MM.1S (cell line): Measurements from ENCODE around the gene HOXC13.

Experiments used
- DNase-seq: peaks from one replicate; pipeline ENCODE4 v3.0.0-alpha.2; 2015
- H2AFZ ChIP-seq: fragments of 300-600 bp; sonication (generic); 2 replicates; pipeline ENCODE4 v1.6.0; 2016; ENCODE audit warnings: antibody characterized with exemption, low read length
- H3F3A ChIP-seq: fragments of 300-600 bp; sonication (generic); 2 replicates; pipeline ENCODE4 v1.6.1; 2016; ENCODE audit warnings: mild to moderate bottlenecking, antibody characterized with exemption, low read length, moderate library complexity, mixed read lengths; ENCODE audit not compliant: insufficient read depth
- H3K27ac ChIP-seq: fragments of 300-600 bp; sonication (generic); 2 replicates; pipeline ENCODE4 v1.5.1; 2016; ENCODE audit warnings: mild to moderate bottlenecking, low read length
- H3K27me3 ChIP-seq: fragments of 300-600 bp; sonication (generic); replicated peaks from 2 replicates; pipeline ENCODE4 v1.6.0; 2016; ENCODE audit warnings: low read length; ENCODE audit not compliant: insufficient read depth
- H3K36me3 ChIP-seq: fragments of 300-600 bp; sonication (generic); replicated peaks from 2 replicates; pipeline ENCODE4 v1.6.1; 2016; ENCODE audit warnings: mild to moderate bottlenecking, low read length, mixed read lengths; ENCODE audit not compliant: insufficient read depth
- H3K4me1 ChIP-seq: fragments of 300-600 bp; sonication (generic); 2 replicates; pipeline ENCODE4 v1.6.1; 2016; ENCODE audit warnings: low read length, mixed read lengths
- H3K4me2 ChIP-seq: fragments of 300-600 bp; sonication (generic); 2 replicates; pipeline ENCODE4 v1.6.0; 2016; ENCODE audit warnings: low read depth, low read length
- H3K4me3 ChIP-seq: fragments of 300-600 bp; sonication (generic); 2 replicates; pipeline ENCODE4 v1.5.1; 2016; ENCODE audit warnings: low read length, mixed read lengths
- H3K79me2 ChIP-seq: fragments of 300-600 bp; sonication (generic); 2 replicates; pipeline ENCODE4 v1.6.1; 2016; ENCODE audit warnings: mixed run types, low read length, mixed read lengths
- H3K9ac ChIP-seq: fragments of 300-600 bp; sonication (generic); 2 replicates; pipeline ENCODE4 v1.6.1; 2016; ENCODE audit warnings: low read length, mixed read lengths
- H3K9me2 ChIP-seq: fragments of 300-600 bp; sonication (generic); replicated peaks from 2 replicates; pipeline ENCODE4 v1.6.1; 2016; ENCODE audit warnings: mild to moderate bottlenecking, low read length, mixed read lengths; ENCODE audit not compliant: insufficient read depth
- H3K9me3 ChIP-seq: fragments of 300-600 bp; sonication (generic); replicated peaks from 2 replicates; pipeline ENCODE4 v1.6.1; 2016; ENCODE audit warnings: mild to moderate bottlenecking, low read length, mixed read lengths; ENCODE audit not compliant: insufficient read depth
- H4K20me1 ChIP-seq: fragments of 300-600 bp; sonication (generic); 2 replicates; pipeline ENCODE4 v1.6.1; 2016; ENCODE audit warnings: mild to moderate bottlenecking, low read length, moderate library complexity, mixed read lengths; ENCODE audit not compliant: insufficient read depth
- EZH2 ChIP-seq: fragments of 300-600 bp; sonication (generic); optimal IDR thresholded peaks from 2 replicates; pipeline ENCODE3; 2017; ENCODE audit warnings: low read depth, mild to moderate bottlenecking, antibody characterized with exemption, low read length, mixed read lengths
- EZH2phosphoT487 ChIP-seq: fragments of 300-600 bp; sonication (generic); IDR thresholded peaks from 2 replicates; pipeline ENCODE4 v1.6.1; 2018; ENCODE audit warnings: antibody characterized with exemption, low read length
- TF ChIP-seq, protein P1 (sequence below): fragments of 300-600 bp; sonication (generic); IDR thresholded peaks from 2 replicates; pipeline ENCODE4 v1.5.1; 2016; ENCODE audit warnings: antibody characterized with exemption, low read length, mixed read lengths

HOXC13 gene

DNA sequence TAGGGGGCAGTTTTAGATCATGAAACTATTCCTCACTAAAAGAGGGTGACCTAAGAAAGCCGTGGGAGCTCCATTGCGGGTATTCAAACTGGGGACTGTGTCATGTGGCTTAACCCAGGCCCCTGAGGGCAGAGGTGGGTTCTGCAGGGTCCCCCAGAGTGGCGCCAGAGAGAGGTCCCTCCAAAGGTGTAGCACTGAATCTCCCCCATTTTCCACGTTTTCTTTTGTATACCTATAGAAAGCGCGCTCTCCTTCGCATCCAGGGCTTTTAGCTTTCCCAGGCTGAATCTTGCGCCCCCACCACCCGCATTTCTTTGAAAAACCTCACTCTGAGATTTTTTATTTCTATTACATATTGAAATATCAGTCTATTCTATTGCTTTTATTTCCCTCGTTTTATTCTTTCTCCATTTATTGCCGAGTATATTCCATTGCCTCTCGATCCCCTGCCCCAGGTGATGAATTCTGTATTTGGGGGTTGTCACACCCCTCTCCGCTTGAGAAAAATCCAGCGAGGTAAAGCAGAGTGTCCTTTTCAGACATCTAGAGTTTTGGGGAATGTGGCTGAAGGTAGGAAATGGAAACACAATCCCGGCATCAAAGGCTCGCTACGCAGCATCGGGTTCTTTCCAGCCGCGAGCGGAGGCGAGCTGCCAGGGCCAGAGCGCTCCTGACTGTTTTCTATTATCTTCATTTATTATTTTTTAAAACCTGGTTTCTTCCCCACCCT is 870 bp upstream of the HOXC13 start:
- Histone ChIP-seq H4K20me1 (no peaks in the 10 kb centered on the region), H3K4me3 (no peak overlapping the region), H3K27ac (no peak overlapping the region), H3K9me3 (no peaks in the 10 kb centered on the region), H2AFZ (no peak overlapping the region), H3F3A (no peaks in the 10 kb centered on the region), H3K79me2 (no peaks in the 10 kb centered on the region), H3K36me3 (no peaks in the 10 kb centered on the region), H3K9ac (no peak overlapping the region), H3K4me1 (no peaks in the 10 kb centered on the region), H3K9me2 (no peaks in the 10 kb centered on the region), H3K27me3 (peaks cover 94% of the 10 kb centered on the region), H3K4me2 (no peak overlapping the region)
- TF ChIP-seq EZH2phosphoT487 (no peak), EZH2 (no peak)
- TF ChIP-seq, protein P1, sequence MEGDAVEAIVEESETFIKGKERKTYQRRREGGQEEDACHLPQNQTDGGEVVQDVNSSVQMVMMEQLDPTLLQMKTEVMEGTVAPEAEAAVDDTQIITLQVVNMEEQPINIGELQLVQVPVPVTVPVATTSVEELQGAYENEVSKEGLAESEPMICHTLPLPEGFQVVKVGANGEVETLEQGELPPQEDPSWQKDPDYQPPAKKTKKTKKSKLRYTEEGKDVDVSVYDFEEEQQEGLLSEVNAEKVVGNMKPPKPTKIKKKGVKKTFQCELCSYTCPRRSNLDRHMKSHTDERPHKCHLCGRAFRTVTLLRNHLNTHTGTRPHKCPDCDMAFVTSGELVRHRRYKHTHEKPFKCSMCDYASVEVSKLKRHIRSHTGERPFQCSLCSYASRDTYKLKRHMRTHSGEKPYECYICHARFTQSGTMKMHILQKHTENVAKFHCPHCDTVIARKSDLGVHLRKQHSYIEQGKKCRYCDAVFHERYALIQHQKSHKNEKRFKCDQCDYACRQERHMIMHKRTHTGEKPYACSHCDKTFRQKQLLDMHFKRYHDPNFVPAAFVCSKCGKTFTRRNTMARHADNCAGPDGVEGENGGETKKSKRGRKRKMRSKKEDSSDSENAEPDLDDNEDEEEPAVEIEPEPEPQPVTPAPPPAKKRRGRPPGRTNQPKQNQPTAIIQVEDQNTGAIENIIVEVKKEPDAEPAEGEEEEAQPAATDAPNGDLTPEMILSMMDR = no peak
- DNase-seq = no peak

DNA sequence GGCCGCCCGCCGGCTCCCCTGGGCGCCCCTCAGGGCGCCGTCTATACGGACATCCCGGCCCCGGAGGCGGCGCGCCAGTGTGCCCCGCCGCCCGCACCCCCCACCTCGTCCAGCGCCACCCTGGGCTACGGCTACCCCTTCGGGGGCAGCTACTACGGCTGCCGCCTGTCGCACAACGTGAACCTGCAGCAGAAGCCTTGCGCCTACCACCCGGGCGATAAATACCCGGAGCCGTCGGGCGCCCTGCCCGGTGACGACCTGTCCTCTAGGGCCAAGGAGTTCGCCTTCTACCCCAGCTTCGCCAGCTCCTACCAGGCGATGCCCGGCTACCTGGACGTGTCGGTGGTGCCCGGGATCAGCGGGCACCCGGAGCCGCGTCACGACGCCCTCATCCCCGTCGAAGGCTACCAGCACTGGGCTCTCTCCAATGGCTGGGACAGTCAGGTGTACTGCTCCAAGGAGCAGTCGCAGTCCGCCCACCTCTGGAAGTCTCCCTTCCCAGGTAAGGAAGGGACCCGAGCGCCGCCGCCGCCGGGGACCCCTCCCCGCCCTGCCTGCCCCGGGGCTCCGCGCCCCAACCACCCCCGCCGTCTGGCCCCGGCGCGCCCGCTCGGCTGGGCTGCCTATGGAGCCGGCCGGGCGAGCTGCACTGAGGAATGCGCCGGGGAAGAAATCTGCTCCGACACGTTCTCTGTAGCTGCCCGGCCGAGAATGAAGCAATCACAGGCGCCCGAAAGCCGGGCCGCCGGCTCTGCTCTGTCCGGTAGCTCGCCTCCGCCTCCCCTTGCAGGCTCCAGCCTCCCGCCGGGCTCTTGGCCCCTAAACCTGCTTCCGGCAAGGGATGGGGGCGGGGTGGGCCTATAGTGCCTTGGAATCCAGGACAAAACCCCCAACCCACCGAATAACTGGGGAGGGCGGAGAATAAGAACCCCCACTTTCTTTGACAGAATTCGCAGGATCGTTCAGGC is 794 bp downstream of the HOXC13 start:
- peaks cover 94% of the 10 kb centered on the region for H3K27me3 ChIP-seq
- H3K9me3 ChIP-seq = no peaks in the 10 kb centered on the region
- H3K36me3 ChIP-seq = no peaks in the 10 kb centered on the region
- H3K4me2 ChIP-seq = no peak overlapping the region
- H3K79me2 ChIP-seq = no peaks in the 10 kb centered on the region
- H3K27ac ChIP-seq = no peak overlapping the region
- no peaks in the 10 kb centered on the region for H3F3A ChIP-seq
- H3K4me1 ChIP-seq = no peaks in the 10 kb centered on the region
- no peaks in the 10 kb centered on the region for H4K20me1 ChIP-seq
- TF ChIP-seq EZH2 (no peak), EZH2phosphoT487 (no peak)
- TF ChIP-seq, protein P1 = no peak
- H2AFZ ChIP-seq = no peak overlapping the region
- no peak overlapping the region for H3K9ac ChIP-seq
- H3K9me2 ChIP-seq = no peaks in the 10 kb centered on the region
- DNase-seq = no peak
- no peak overlapping the region for H3K4me3 ChIP-seq

DNA sequence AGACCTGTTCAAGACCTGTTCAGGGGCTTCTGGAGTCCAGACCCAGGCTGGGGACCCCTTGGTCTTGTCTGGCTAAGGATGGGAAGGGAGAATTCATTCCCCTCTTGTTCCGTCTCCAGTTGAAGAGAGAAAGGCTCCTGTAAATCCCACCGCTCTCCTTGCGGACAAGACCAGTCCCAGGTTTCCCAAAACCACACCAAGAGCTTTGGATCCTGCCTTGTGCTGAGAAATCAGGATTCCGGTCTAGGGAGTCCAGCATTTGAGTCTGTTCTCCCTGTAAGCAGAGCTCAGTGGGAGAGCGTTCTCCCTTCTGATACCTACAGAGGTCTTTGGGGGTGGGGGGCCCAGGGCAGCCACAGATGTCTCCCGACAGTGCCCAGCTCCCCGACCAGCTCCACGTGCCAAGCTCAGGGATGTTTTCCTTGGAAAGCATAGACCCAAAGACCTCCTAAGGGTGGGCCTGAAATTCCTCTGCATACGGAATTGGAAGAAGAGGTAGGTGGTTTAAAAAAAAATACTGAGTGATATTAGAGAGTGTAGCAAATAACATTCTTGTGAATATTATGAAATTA is 1.9 kb downstream of the HOXC13 start:
- Histone ChIP-seq H3K4me3 (no peak overlapping the region), H3K9ac (no peak overlapping the region), H3K27me3 (peaks cover 94% of the 10 kb centered on the region), H3K9me3 (no peaks in the 10 kb centered on the region), H3F3A (no peaks in the 10 kb centered on the region), H3K4me2 (no peak overlapping the region), H3K27ac (no peak overlapping the region), H4K20me1 (no peaks in the 10 kb centered on the region), H2AFZ (no peak overlapping the region), H3K79me2 (no peaks in the 10 kb centered on the region), H3K4me1 (no peaks in the 10 kb centered on the region), H3K9me2 (no peaks in the 10 kb centered on the region), H3K36me3 (no peaks in the 10 kb centered on the region)
- no peak for DNase-seq
- peak; percentile 58; the same call in 1 of the 2 replicates for TF ChIP-seq EZH2phosphoT487
- TF ChIP-seq EZH2 = no peak
- TF ChIP-seq, protein P1 = no peak
